Common myeloid progenitor, CD34-positive (primary cell): ENCODE measurements around the gene CALHM1.

Experiments
- CTCF ChIA-PET: fragments of 350-600 bp; sonication (Branson Sonifier 250); formaldehyde crosslinking; loops from one replicate; lab custom pipeline; 2021; ENCODE audit warnings: antibody characterized with exemption; lab: Charles Lee
- POLR2A ChIA-PET: fragments of 350-600 bp; sonication (Branson Sonifier 250); formaldehyde crosslinking; loops from one replicate; lab custom pipeline; 2021; ENCODE audit warnings: antibody characterized with exemption; lab: Charles Lee
- DNase-seq, 3 donors: peaks; one replicate each; pipeline versions ENCODE4 v3.0.0 to v3.0.0-alpha.2; 2013
- H3K27ac ChIP-seq, 2 experiments: 1 replicate in 1 of 2; 2 replicates in 1 of 2; pipeline ENCODE4 v1.7.0; 2013; ENCODE audit warnings: inconsistent platforms in 2 of 2, low read length in 2 of 2, mild to moderate bottlenecking in 2 of 2, low read depth in 1 of 2, moderate library complexity in 1 of 2; ENCODE audit not compliant: severe bottlenecking in 2 of 2, insufficient read depth in 1 of 2, poor library complexity in 1 of 2
- H3K27me3 ChIP-seq, 5 experiments: replicated peaks in 2 of 5; 1 replicate in 3 of 5; 2 replicates in 2 of 5; pipeline versions ENCODE4 v1.6.1 to v1.7.0; 2013; ENCODE audit warnings: low read length in 4 of 5, mild to moderate bottlenecking in 2 of 5, moderate library complexity in 2 of 5, inconsistent platforms in 1 of 5; ENCODE audit not compliant: insufficient read depth in 5 of 5, control insufficient read depth in 4 of 5
- H3K36me3 ChIP-seq, 4 experiments: 1 replicate in 2 of 4; 2 replicates in 2 of 4; pipeline versions ENCODE4 v1.6.1 to v1.7.0; 2013; ENCODE audit warnings: low read length in 3 of 4, control low read depth in 1 of 4, mild to moderate bottlenecking in 1 of 4; ENCODE audit not compliant: control insufficient read depth in 4 of 4, insufficient read depth in 4 of 4
- H3K4me1 ChIP-seq, 4 experiments: 1 replicate in 3 of 4; 2 replicates in 1 of 4; pipeline versions ENCODE4 v1.6.1 to v1.7.1; 2013; ENCODE audit warnings: low read length in 3 of 4, mild to moderate bottlenecking in 3 of 4, control low read depth in 1 of 4, inconsistent platforms in 1 of 4, moderate library complexity in 1 of 4; ENCODE audit not compliant: control insufficient read depth in 4 of 4, insufficient read depth in 4 of 4; ENCODE audit errors: control extremely low read depth in 1 of 4
- H3K4me3 ChIP-seq, 7 experiments: 1 replicate in 4 of 7; 2 replicates in 3 of 7; pipeline versions ENCODE4 v1.5.1 to v1.7.0; 2013; ENCODE audit warnings: mild to moderate bottlenecking in 7 of 7, low read length in 6 of 7, moderate library complexity in 6 of 7, inconsistent platforms in 2 of 7, low read depth in 2 of 7, control low read depth in 1 of 7; ENCODE audit not compliant: insufficient read depth in 4 of 7, control insufficient read depth in 1 of 7; ENCODE audit errors: extremely low read depth in 1 of 7
- H3K9me3 ChIP-seq, 5 experiments: 1 replicate in 4 of 5; 2 replicates in 1 of 5; pipeline versions ENCODE4 v1.6.1 to v1.7.1; 2013; ENCODE audit warnings: low read length in 4 of 5, mild to moderate bottlenecking in 2 of 5, inconsistent platforms in 1 of 5, low read depth in 1 of 5, moderate library complexity in 1 of 5; ENCODE audit not compliant: control insufficient read depth in 4 of 5, insufficient read depth in 2 of 5; ENCODE audit errors: control extremely low read depth in 1 of 5
- WGBS: methylation state at CpG from one replicate; pipeline ENCODE4 v1.1.5; 2013; ENCODE audit not compliant: insufficient coverage; 5-methylcytosine and 5-hydroxymethylcytosine counted together

Gene CALHM1

DNA sequence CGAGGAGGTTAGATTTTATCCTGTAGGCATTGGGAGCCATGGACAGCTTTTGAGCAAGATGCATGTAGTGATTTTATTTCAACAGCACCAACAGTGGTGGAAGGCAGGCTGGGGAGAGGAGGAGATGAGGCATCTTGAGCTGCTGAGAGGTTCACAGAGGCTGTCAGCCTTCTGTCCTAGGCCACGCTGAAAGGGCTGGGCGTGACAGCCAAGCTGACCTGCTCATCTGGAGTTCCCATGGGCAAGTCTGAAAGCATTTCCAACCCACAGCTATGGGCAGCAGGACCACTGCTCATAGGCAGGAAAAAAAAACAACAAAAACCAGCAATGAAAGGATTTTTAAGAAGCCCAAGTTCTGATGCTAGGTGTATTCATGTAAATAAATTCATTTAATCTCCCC, 42.5 kb upstream of the CALHM1 start:
- Histone ChIP-seq H3K4me3 (no peak overlapping the region), H3K36me3 (no peaks in the 10 kb centered on the region), H3K4me1 (peaks cover 5 to 37% (median 25%) of the 10 kb centered on the region in 4 experiments), H3K27ac (no peak overlapping the region), H3K27me3 (peaks cover 0 to 23% (median 8%) of the 10 kb centered on the region in 5 experiments), H3K9me3 (no peaks in the 10 kb centered on the region)
- no peak for DNase-seq
- ChIA-PET POLR2A (no interaction called here), CTCF (interaction anchor here (2.0 kb wide), 1 partner anchor 15 kb away, joined by 6 read pairs; no protein-coding TSS in a partner anchor)
- WGBS: 93% methylated on average over 3 of the region's 3 CpGs

DNA sequence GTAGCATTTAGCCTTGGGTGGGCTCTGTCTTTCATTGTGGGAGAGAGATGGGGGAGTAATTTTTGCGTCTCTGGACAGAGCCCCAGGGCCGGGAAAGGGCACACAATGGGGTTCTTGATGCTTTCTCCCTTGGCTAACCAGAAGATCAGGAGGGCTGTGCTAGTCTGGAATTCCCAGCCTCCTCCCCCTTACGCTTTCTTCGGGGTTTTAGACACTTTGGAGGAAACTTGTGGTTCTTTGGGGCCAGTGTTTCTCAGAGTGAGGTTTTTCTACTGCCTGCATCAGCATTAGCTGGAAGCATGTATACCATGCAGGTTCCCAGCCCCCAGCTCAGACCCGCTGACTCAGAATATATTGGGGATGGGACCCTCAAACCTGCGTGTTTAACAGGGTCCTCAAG, 41.8 kb upstream of the CALHM1 start:
- Histone ChIP-seq H3K9me3 (no peaks in the 10 kb centered on the region), H3K27ac (no peak overlapping the region), H3K4me3 (no peak overlapping the region), H3K4me1 (peaks cover 5 to 35% (median 21%) of the 10 kb centered on the region in 4 experiments), H3K36me3 (no peaks in the 10 kb centered on the region), H3K27me3 (peaks cover 0 to 30% (median 9%) of the 10 kb centered on the region in 5 experiments)
- no peak for DNase-seq
- 60% methylated on average over 4 of the region's 6 CpGs for WGBS
- ChIA-PET POLR2A (no interaction called here), CTCF (interaction anchor here (0.6 to 2.0 kb wide), 2 partner anchors 14 to 925 kb away, joined by 3 to 6 read pairs; no protein-coding TSS in a partner anchor)

DNA sequence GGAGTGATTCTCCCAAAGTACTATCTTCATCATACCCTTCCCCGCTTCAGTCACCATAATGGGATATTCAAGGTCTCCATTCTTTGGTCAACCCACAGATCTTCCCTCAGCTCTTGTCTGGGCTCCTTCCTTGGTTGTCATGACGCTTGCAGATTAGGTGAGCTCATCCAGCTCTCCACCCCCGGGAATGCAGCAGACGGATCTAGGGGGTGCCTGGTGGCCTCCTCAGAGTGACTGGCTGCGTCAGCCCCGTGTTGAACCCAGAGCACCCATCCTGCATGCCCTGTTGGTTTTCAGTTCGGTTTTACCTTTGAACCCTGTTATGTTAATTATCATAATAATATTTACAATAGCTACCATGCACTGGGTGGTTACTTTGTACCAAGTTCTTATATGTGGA, 41.2 kb upstream of the CALHM1 start:
- Histone ChIP-seq H3K4me3 (no peak overlapping the region), H3K27me3 (peaks cover 2 to 36% (median 15%) of the 10 kb centered on the region in 5 experiments), H3K4me1 (peaks cover 5 to 31% (median 18%) of the 10 kb centered on the region in 4 experiments), H3K36me3 (no peaks in the 10 kb centered on the region), H3K9me3 (no peaks in the 10 kb centered on the region), H3K27ac (no peak overlapping the region)
- 85% methylated on average over 4 of the region's 7 CpGs for WGBS
- CTCF ChIA-PET: interaction anchor here (0.6 to 2.0 kb wide), 3 partner anchors 14 to 925 kb away, joined by 3 to 6 read pairs (median 3); partner anchors contain the start of gene CALHM1
- no peak for DNase-seq
- POLR2A ChIA-PET: no interaction called here

DNA sequence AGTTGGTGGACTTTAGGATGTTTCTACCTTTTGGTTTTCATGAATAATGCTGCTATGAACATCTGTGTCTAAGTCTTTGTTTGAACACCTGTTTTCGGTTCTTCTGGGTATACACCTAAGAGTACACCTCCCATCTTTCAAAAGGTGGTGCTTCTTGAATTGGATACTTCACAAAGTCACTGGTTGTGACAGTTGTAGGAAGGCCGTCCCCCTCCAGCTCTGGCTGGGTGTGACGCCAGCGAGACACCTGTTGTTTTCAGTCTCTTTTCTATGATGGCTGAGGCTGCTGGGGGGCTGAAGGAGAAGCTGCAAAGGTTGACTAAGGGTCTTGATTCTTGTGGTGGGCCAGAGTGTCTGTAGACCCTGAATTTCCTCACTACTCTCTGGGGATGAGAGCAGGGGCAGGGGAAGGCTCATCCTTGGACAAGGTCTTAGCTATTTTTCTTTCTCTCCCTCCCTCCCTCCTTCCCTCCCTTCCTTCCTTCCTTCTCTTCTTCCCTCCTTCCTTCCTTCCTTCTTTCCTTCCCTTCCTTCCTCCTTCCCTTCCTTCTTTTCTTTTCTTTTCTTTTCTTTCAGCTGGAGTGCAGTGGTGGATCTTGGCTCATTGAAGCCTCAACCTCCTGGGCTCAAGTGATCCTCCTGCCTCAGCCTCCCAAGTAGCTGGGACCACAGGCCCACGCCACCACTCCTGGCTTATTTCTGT, 40.4 kb upstream of the CALHM1 start:
- no peaks in the 10 kb centered on the region for H3K36me3 ChIP-seq
- WGBS: 97% methylated on average over 5 of the region's 5 CpGs

DNA sequence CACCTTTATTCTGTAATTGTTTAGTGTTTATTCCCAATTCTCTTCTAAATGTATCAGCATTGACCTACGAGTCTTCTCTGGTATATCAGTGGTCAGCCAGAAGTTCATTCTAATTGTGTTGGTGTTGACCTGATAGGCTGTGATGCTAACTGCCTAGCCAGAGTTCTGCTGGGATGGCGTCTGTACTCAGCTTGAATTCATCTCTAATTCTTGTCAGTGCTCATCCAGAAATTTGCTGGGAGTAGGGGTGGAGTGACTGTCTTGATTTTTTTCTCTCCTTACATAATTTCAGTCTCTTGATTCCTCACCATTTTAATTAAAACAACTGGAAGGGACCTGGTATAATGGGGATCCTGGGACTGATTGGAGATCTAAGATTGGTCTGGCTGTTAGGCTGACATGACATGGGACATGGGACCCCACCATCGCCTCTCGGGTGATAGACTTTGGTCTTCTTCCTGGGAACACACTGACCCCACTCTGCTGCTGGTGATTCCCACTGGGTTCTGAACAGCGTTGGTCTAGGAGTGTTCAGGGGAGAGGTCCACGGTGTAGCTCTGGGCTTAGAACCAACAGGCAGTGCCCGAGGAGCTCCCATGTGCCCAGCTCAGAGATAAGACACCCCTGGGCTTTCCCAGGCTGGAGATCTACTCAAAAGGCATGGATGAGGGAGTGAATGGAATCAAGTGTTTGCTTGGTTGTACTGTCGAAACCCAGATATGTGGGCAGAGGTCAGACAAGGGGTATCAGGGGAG, 38.6 kb upstream of the CALHM1 start:
- Histone ChIP-seq H3K27me3 (peaks cover 2 to 61% (median 28%) of the 10 kb centered on the region in 5 experiments), H3K36me3 (no peaks in the 10 kb centered on the region), H3K9me3 (no peaks in the 10 kb centered on the region), H3K4me3 (no peak overlapping the region), H3K27ac (no peak overlapping the region), H3K4me1 (peaks cover 0 to 27% (median 22%) of the 10 kb centered on the region in 4 experiments)
- ChIA-PET CTCF (interaction anchor here (0.9 to 2.9 kb wide), 2 partner anchors 12 to 95 kb away, joined by 4 to 13 read pairs; no protein-coding TSS in a partner anchor), POLR2A (no interaction called here)
- no peak for DNase-seq
- 97% methylated on average over 5 of the region's 8 CpGs for WGBS

More for the DNA sequence above, 40.4 kb upstream of the CALHM1 start:
- ChIA-PET POLR2A (no interaction called here), CTCF (interaction anchor here (0.9 kb wide), 1 partner anchor 41 kb away, joined by 3 read pairs; the partner anchor contains the start of gene CALHM1)
- Histone ChIP-seq H3K4me3 (no peak overlapping the region), H3K9me3 (no peaks in the 10 kb centered on the region), H3K4me1 (peaks cover 0 to 29% (median 17%) of the 10 kb centered on the region in 4 experiments), H3K27me3 (peaks cover 2 to 44% (median 20%) of the 10 kb centered on the region in 5 experiments), H3K27ac (no peak overlapping the region)
- no peak for DNase-seq

DNA sequence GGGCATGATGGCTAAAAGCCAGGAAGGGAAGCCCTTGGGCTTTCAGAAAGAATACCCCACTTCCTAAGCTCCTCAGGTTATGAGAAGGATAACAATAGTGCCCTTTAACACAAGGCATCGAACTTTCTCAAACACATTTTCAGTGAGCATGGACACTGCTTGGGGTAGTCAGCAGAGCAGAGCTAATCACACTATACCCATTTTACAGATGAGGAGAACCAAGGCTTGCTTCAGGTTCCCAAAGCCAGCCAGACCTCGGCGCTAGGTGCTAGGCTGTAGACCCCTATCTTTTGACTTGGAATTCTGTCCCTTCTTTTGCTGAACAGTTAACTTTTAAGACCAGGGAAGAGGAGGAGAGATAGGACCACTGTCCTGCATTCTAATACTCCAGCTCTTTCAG, 36.6 kb upstream of the CALHM1 start:
- CTCF ChIA-PET: interaction anchor here (1.1 to 2.9 kb wide), 3 partner anchors 10 to 12 kb away, joined by 3 to 13 read pairs (median 4); no protein-coding TSS in a partner anchor
- Histone ChIP-seq H3K4me3 (no peak overlapping the region), H3K27ac (no peak overlapping the region), H3K27me3 (peaks cover 2 to 67% (median 28%) of the 10 kb centered on the region in 5 experiments), H3K36me3 (no peaks in the 10 kb centered on the region), H3K4me1 (peaks cover 0 to 19% (median 18%) of the 10 kb centered on the region in 4 experiments), H3K9me3 (no peaks in the 10 kb centered on the region)
- DNase-seq: no peak
- WGBS: 94% methylated on average over 3 of the region's 3 CpGs
- POLR2A ChIA-PET: no interaction called here
